GM12878 (cell line): ENCODE data around the gene RSAD2. TPM values are rescaled to one million over a fixed set of nuclear protein-coding genes. Genes with fewer than 3 reads are reported as not detected.

Source experiments
- ATAC-seq: fragments of 200-7000 bp; cut with Tn5 transposase; 3 replicates; pipeline ENCODE4 v1.9.1; 2020; ENCODE audit warnings: mild to moderate bottlenecking, moderate library complexity
- BruUV-seq: library from RNA; stranded (reverse); fragments of 400-500 nt; replicated peaks from 2 replicates; lab custom pipeline; 2021; lab: Mats Ljungman, UMichigan
- CTCF ChIA-PET: fragments of 300-600 bp; sonication (Branson Sonifier 250); formaldehyde crosslinking; extraction: SDS; loops from one replicate; lab custom pipeline; 2021; ENCODE audit warnings: inconsistent platforms; lab: Yijun Ruan, JAX
- POLR2A ChIA-PET: fragments of 350-600 bp; formaldehyde crosslinking; extraction: SDS; loops from one replicate; lab custom pipeline; 2021; ENCODE audit warnings: inconsistent platforms; lab: Charles Lee
- RAD21 ChIA-PET: fragments of 300-600 bp; sonication (Branson Sonifier 250); formaldehyde crosslinking; loops from one replicate; lab custom pipeline; 2023; ENCODE audit warnings: antibody characterized with exemption; ENCODE audit not compliant: unreplicated experiment; lab: Charles Lee
- SMC1A ChIA-PET: fragments of 300-600 bp; sonication (Branson Sonifier 250); formaldehyde crosslinking; loops from one replicate; lab custom pipeline; 2023; ENCODE audit not compliant: unreplicated experiment, uncharacterized antibody; lab: Charles Lee
- DNase-seq: peaks from one replicate; pipeline ENCODE4 v3.0.0-alpha.2; 2011; ENCODE audit warnings: low read depth, low spot score
- FAIRE-seq: peaks from 3 replicates; lab custom pipeline; 2011; peaks lifted over from hg19 to GRCh38; lab: Jason Lieb, UNC
- H2AFZ ChIP-seq: 2 replicates; pipeline ENCODE4 v1.6.0; 2011; ENCODE audit warnings: low read depth, low read length, control low read depth; ENCODE audit not compliant: control insufficient read depth
- H3K27ac ChIP-seq: 2 replicates; pipeline ENCODE4 v1.5.1; 2011; ENCODE audit warnings: control low read depth; ENCODE audit not compliant: control insufficient read depth, insufficient read depth
- H3K27me3 ChIP-seq, 2 experiments: replicated peaks in 1 of 2; 2 replicates each; pipeline versions ENCODE4 v1.6.0 to v1.6.1; 2011; ENCODE audit warnings: low read length in 1 of 2; ENCODE audit not compliant: control insufficient read depth in 2 of 2, insufficient read depth in 2 of 2
- H3K36me3 ChIP-seq, 2 experiments: 2 replicates each; pipeline ENCODE4 v1.5.1; 2011; ENCODE audit warnings: low read length in 1 of 2; ENCODE audit not compliant: control insufficient read depth in 2 of 2, insufficient read depth in 2 of 2
- H3K4me1 ChIP-seq: 2 replicates; pipeline ENCODE4 v1.6.1; 2011; ENCODE audit warnings: mild to moderate bottlenecking, low read length, moderate library complexity, mixed read lengths; ENCODE audit not compliant: control insufficient read depth, insufficient read depth
- H3K4me2 ChIP-seq: 2 replicates; pipeline ENCODE4 v1.6.0; 2011; ENCODE audit warnings: control low read depth; ENCODE audit not compliant: control insufficient read depth, insufficient read depth
- H3K4me3 ChIP-seq: fragments of 200-600 bp; sonication (generic); 2 replicates; pipeline ENCODE4 v1.5.1; 2016
- H3K79me2 ChIP-seq: 2 replicates; pipeline ENCODE4 v1.6.0; 2011; ENCODE audit warnings: low read length; ENCODE audit not compliant: control insufficient read depth, insufficient read depth
- H3K9ac ChIP-seq: 2 replicates; pipeline ENCODE4 v1.8.0; 2011; ENCODE audit warnings: low read length, control low read depth, mixed read lengths; ENCODE audit not compliant: control insufficient read depth, insufficient read depth
- H3K9me3 ChIP-seq: replicated peaks from 3 replicates; pipeline ENCODE4 v1.5.1; 2011; ENCODE audit warnings: mild to moderate bottlenecking, low read length; ENCODE audit not compliant: control insufficient read depth, insufficient read depth
- H4K20me1 ChIP-seq: 2 replicates; pipeline ENCODE4 v1.6.0; 2011; ENCODE audit not compliant: control insufficient read depth, insufficient read depth
- CBX5 ChIP-seq: sonication (generic); IDR thresholded peaks from 2 replicates; pipeline ENCODE4 v1.6.1; 2016; ENCODE audit warnings: low read depth, moderate library complexity, mild to moderate bottlenecking, inconsistent platforms
- CREB1 ChIP-seq: IDR thresholded peaks from 2 replicates; pipeline ENCODE4 v1.6.1; 2012; ENCODE audit warnings: low read depth, mild to moderate bottlenecking, inconsistent platforms
- EGR1 ChIP-seq, 2 experiments: IDR thresholded peaks; 1 replicate in 1 of 2; 2 replicates in 1 of 2; pipeline ENCODE4 v1.6.1; 2011 to 2012; ENCODE audit warnings: low read depth in 2 of 2, low read length in 2 of 2, borderline replicate concordance in 1 of 2, mild to moderate bottlenecking in 1 of 2, moderate library complexity in 1 of 2
- FOS ChIP-seq: IDR thresholded peaks from 3 replicates; pipeline ENCODE4 v1.6.1; 2011; ENCODE audit warnings: borderline replicate concordance; ENCODE audit not compliant: insufficient read length; ENCODE audit errors: extremely low read depth
- MEF2A ChIP-seq: IDR thresholded peaks from 2 replicates; pipeline ENCODE4 v1.6.1; 2011; ENCODE audit warnings: low read depth, mild to moderate bottlenecking, low read length, moderate library complexity; ENCODE audit not compliant: insufficient read depth
- MEF2B ChIP-seq: fragments of 450-650 bp; IDR thresholded peaks from 2 replicates; pipeline ENCODE4 v1.6.1; 2018; ENCODE audit warnings: mild to moderate bottlenecking, moderate library complexity; ENCODE audit not compliant: partially characterized antibody, poor library complexity, severe bottlenecking
- MTA3 ChIP-seq: IDR thresholded peaks from 2 replicates; pipeline ENCODE4 v1.6.1; 2012; ENCODE audit warnings: low read length, inconsistent platforms, borderline replicate concordance
- NBN ChIP-seq: fragments of 450-650 bp; IDR thresholded peaks from 2 replicates; pipeline ENCODE4 v1.6.1; 2016
- NFIC ChIP-seq: IDR thresholded peaks from 2 replicates; pipeline ENCODE4 v1.6.1; 2012; ENCODE audit warnings: low read depth, mild to moderate bottlenecking, inconsistent platforms, low read length, moderate library complexity
- WRNIP1 ChIP-seq: IDR thresholded peaks from 2 replicates; pipeline ENCODE4 v1.6.1; 2011; ENCODE audit warnings: low read depth, low read length, improper control_type of control experiment, borderline replicate concordance
- WGBS: methylation state at CpG from one replicate; pipeline ENCODE4 v1.1.6; 2016; ENCODE audit warnings: low lambda C conversion rate; ENCODE audit not compliant: insufficient replicate concordance, insufficient coverage; ENCODE audit errors: missing lambda C conversion rate; 5-methylcytosine and 5-hydroxymethylcytosine counted together
- in situ Hi-C: fragments of 300-500 bp; cut with MboI; formaldehyde crosslinking; loops from 9 replicates; pipeline ENCODE4 v1.14.3; 2018; ENCODE audit warnings: mixed read lengths
- intact Hi-C: fragments of 100-400 bp; cut with micrococcal nuclease; formaldehyde crosslinking; loops from one replicate; pipeline ENCODE4 v1.14.2; 2022; ENCODE audit not compliant: unreplicated experiment
- polyA plus RNA-seq, 11 experiments: library from polyadenylated mRNA; depleted of rRNA in 4 of 11; unstranded in 6 of 11; stranded (reverse) in 5 of 11; fragments of >200 nt; fragmentation: Nextera tagmentation in 4 of 11; fragmentation: Illumina TruSeq in 1 of 11; extraction: Ambion mirVana in 4 of 11; extraction: Trizol in 1 of 11; gene quantifications; 1 replicate in 1 of 11; 2 replicates in 10 of 11; pipeline versions ENCODE4 v1.2.1 to v1.2.3, GENCODE V29; 2011 to 2016; ENCODE audit warnings: inconsistent platforms in 2 of 11, missing spikeins in 2 of 11, low read depth in 1 of 11
- total RNA-seq, 4 experiments: library from RNA; depleted of rRNA in 3 of 4; stranded (reverse); fragments of >200 nt in 3 of 4; fragmentation: Illumina TruSeq in 1 of 4; extraction: Trizol in 1 of 4; gene quantifications; 2 replicates each; pipeline versions ENCODE4 v1.2.1 to v1.2.3, GENCODE V29; 2013 to 2021
- TF ChIP-seq, protein P1 (sequence below): IDR thresholded peaks from 2 replicates; pipeline ENCODE4 v1.6.1; 2011; ENCODE audit warnings: low read depth, low read length, improper control_type of control experiment, borderline replicate concordance
- TF ChIP-seq, protein P2 (sequence below): IDR thresholded peaks from 2 replicates; pipeline ENCODE4 v1.6.1; 2011; ENCODE audit warnings: borderline replicate concordance, low read depth, mild to moderate bottlenecking, moderate library complexity, low read length; ENCODE audit not compliant: insufficient read depth, poor library complexity, severe bottlenecking
- TF ChIP-seq, protein P3 (sequence below): fragments of 450-650 bp; IDR thresholded peaks from 2 replicates; pipeline ENCODE4 v1.6.1; 2017; ENCODE audit warnings: mild to moderate bottlenecking
- TF ChIP-seq, protein P4 (sequence below): fragments of 450-650 bp; IDR thresholded peaks from 2 replicates; pipeline ENCODE4 v1.6.1; 2018; ENCODE audit warnings: mild to moderate bottlenecking, low read depth, moderate library complexity; ENCODE audit not compliant: partially characterized antibody

Gene RSAD2
- total and polyA plus RNA-seq, 10 of the 15 experiments (the other 5 are each of a cell fraction or from before 2014, with no cell fraction given), result 0.24 to 0.90 (median 0.69) TPM

DNA sequence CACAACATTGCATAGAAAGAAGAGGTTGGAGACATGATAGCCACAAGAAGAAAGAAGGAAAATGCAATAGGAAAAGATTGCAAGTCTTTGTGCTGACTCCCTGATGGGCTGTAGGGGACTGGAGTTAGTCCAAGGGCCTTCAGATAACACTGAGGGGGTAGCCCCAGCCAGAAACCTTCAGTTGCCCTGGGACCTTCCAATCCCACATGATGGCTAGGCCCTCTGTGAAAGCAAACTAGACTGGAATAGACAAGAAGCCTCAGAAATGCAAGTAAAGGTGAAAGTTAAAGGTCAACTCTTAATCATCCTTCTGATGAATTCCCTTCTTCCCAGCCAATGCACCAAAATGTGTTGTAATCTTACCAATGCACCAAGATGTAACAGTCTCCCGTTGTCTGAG, 31.0 kb upstream of the RSAD2 start (continued):
- TF ChIP-seq, protein P1, sequence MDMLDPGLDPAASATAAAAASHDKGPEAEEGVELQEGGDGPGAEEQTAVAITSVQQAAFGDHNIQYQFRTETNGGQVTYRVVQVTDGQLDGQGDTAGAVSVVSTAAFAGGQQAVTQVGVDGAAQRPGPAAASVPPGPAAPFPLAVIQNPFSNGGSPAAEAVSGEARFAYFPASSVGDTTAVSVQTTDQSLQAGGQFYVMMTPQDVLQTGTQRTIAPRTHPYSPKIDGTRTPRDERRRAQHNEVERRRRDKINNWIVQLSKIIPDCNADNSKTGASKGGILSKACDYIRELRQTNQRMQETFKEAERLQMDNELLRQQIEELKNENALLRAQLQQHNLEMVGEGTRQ, result no peak

DNA sequence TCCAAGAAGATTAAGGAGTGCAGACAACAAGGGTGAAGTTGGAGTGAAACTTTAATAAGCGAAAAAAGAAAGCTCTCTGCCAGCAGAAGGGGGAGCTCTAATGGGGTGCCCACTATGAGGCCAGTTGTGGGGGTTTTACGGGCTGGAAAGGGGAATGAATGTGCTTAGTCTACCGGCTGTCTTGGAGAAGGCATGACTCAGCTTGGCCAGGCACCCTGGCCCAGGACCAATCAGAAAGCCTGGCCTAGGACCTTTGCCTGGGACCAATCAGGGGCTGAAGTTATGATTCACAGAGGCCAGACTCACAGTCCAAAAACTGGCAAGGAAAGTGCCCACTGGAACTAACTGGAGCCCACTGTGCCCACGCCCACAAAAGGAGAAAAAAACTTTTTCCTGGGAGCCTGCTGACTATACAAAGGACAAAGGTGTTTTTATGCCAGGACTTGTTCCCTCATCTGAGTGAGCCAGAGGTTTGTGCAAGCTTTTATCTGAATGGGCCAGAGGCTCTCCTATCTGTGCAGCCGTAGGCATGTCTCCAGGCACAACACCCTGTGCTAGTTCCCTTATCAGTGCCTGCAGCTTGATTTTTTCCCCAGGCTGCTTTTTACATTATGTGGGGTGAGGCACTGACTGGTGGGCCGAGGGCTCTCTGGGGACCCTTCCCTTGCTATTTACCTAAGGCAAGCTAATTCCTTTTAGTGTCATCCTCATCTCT, 30.5 kb upstream of the RSAD2 start:
- no TSS peak for BruUV-seq
- intact Hi-C loops, result no loop called here
- SMC1A ChIA-PET, result interaction anchor here (1.2 kb wide), 1 partner anchor 10 kb away, joined by 3 read pairs; no protein-coding TSS in a partner anchor
- TF ChIP-seq EGR1 (IDR thresholded peaks at IDR 0.05; ENCODE audit: borderline replicate concordance in 1 of 2, low read depth in 2 of 2, low read length in 2 of 2) (no peak), FOS (no peak), NBN (no peak), MEF2B (no peak), NFIC (no peak), WRNIP1 (no peak), MEF2A (no peak), CBX5 (no peak), MTA3 (no peak), CREB1 (no peak)
- TF ChIP-seq, protein P2, sequence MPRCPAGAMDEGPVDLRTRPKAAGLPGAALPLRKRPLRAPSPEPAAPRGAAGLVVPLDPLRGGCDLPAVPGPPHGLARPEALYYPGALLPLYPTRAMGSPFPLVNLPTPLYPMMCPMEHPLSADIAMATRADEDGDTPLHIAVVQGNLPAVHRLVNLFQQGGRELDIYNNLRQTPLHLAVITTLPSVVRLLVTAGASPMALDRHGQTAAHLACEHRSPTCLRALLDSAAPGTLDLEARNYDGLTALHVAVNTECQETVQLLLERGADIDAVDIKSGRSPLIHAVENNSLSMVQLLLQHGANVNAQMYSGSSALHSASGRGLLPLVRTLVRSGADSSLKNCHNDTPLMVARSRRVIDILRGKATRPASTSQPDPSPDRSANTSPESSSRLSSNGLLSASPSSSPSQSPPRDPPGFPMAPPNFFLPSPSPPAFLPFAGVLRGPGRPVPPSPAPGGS, result no peak
- TF ChIP-seq, protein P3, sequence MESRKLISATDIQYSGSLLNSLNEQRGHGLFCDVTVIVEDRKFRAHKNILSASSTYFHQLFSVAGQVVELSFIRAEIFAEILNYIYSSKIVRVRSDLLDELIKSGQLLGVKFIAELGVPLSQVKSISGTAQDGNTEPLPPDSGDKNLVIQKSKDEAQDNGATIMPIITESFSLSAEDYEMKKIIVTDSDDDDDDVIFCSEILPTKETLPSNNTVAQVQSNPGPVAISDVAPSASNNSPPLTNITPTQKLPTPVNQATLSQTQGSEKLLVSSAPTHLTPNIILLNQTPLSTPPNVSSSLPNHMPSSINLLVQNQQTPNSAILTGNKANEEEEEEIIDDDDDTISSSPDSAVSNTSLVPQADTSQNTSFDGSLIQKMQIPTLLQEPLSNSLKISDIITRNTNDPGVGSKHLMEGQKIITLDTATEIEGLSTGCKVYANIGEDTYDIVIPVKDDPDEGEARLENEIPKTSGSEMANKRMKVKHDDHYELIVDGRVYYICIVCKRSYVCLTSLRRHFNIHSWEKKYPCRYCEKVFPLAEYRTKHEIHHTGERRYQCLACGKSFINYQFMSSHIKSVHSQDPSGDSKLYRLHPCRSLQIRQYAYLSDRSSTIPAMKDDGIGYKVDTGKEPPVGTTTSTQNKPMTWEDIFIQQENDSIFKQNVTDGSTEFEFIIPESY, result no peak
- TF ChIP-seq, protein P4, sequence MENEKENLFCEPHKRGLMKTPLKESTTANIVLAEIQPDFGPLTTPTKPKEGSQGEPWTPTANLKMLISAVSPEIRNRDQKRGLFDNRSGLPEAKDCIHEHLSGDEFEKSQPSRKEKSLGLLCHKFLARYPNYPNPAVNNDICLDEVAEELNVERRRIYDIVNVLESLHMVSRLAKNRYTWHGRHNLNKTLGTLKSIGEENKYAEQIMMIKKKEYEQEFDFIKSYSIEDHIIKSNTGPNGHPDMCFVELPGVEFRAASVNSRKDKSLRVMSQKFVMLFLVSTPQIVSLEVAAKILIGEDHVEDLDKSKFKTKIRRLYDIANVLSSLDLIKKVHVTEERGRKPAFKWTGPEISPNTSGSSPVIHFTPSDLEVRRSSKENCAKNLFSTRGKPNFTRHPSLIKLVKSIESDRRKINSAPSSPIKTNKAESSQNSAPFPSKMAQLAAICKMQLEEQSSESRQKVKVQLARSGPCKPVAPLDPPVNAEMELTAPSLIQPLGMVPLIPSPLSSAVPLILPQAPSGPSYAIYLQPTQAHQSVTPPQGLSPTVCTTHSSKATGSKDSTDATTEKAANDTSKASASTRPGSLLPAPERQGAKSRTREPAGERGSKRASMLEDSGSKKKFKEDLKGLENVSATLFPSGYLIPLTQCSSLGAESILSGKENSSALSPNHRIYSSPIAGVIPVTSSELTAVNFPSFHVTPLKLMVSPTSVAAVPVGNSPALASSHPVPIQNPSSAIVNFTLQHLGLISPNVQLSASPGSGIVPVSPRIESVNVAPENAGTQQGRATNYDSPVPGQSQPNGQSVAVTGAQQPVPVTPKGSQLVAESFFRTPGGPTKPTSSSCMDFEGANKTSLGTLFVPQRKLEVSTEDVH, result no peak

More for the DNA sequence above, 30.5 kb upstream of the RSAD2 start:
- 67% methylated on average over 6 of the region's 6 CpGs for WGBS
- no peak overlapping the region for H3K4me3 ChIP-seq
- DNase-seq, result no peak
- H2AFZ ChIP-seq, result no peak overlapping the region
- RAD21 ChIA-PET, result no interaction called here
- no peaks in the 10 kb centered on the region for H3K79me2 ChIP-seq
- FAIRE-seq, result no peak
- H3K9me3 ChIP-seq, result peaks cover 28% of the 10 kb centered on the region; the same call in 2 of the 3 replicates
- H4K20me1 ChIP-seq, result no peaks in the 10 kb centered on the region
- H3K9ac ChIP-seq, result no peak overlapping the region
- no peaks in the 10 kb centered on the region for H3K4me1 ChIP-seq
- no peak overlapping the region for H3K27ac ChIP-seq
- H3K27me3 ChIP-seq, result no peaks in the 10 kb centered on the region
- no peaks in the 10 kb centered on the region; a peak in 1 of 4 replicates for H3K36me3 ChIP-seq
- in situ Hi-C loops, result no loop called here
- ATAC-seq, result no peak
- CTCF ChIA-PET, result interaction anchor here (0.5 to 1.8 kb wide), 3 partner anchors 16 to 24 kb away, joined by 3 to 8 read pairs (median 7); no protein-coding TSS in a partner anchor
- H3K4me2 ChIP-seq, result no peak overlapping the region
- POLR2A ChIA-PET, result no interaction called here
